Measurements from ENCODE around the gene IGF1R.

IGF1R gene

DNA sequence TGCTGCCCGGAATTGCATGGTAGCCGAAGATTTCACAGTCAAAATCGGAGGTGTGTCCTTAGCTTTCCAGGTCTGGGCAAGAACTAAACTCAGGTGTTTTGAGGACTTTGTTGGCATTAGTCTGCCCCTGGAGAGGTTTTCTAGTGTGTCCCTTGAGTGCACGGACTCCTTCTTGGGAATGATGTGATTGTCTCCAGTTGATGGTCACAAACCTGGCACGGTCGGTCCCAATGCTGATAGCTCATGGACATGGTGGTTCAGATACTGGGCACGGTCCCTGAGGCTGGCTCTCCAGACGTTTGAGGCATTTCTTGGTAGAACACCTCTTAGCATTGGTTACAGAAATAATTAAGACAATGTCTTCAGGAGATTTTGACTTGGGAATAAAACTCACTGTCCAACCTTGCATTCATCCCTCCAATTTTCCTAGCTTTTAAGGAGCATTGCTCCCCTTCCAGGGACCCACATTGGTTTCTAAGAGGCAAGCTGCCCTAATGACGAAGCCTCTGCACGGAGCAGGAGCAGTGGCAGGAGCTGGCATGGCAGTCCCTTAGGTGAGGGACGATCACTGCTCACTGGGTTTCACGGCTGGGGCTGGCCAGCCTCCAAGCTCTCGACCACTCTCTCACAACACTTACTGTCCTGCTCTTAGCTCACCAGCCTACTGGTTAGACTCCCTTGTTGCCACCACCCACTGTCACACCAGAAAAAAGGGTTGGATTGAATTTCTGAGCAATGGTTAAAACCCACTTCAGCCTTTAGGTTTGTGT, 291.2 kb downstream of the IGF1R start:
- no peak for DNase-seq
- TF ChIP-seq POLR2A (IDR thresholded peaks at IDR 0.05; ENCODE audit: low read length) (no peak), GATA1 (IDR thresholded peaks at IDR 0.05; ENCODE audit: low read depth, low read length) (no peak)

DNA sequence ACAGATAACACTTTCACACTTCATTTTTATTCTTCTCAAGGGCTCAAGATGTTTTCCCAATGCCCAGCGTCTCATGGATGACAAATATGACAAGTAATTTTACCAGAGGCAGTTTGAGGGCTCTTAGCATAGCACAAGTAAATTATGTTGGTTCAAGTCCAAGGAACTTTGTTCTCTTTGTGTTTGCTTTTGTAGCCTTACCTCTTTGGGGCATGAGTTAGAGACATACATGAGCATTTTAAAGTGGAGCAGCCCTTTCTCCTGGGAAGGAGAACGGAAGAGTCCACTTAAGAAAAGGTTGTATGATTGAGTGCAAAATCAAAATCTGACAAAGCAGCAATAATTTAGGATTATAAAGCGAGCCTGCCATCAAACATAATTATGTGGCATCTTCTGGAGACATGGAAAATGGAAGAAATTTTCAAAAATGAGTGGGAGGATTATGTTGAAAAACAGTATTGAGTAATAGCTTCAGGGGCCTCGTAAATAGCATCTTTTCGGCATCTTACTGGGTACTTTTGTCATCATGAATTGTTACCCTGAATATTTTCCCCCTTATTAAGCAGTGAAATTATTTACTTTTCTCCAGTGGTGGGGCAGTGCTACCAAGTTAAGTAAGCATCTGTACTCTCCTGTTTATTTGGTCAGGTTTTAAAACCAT, 293.4 kb downstream of the IGF1R start:
- TF ChIP-seq GATA1 (IDR thresholded peaks at IDR 0.05; ENCODE audit: low read depth, low read length) (no peak), POLR2A (IDR thresholded peaks at IDR 0.05; ENCODE audit: low read length) (no peak)
- DNase-seq = no peak

DNA sequence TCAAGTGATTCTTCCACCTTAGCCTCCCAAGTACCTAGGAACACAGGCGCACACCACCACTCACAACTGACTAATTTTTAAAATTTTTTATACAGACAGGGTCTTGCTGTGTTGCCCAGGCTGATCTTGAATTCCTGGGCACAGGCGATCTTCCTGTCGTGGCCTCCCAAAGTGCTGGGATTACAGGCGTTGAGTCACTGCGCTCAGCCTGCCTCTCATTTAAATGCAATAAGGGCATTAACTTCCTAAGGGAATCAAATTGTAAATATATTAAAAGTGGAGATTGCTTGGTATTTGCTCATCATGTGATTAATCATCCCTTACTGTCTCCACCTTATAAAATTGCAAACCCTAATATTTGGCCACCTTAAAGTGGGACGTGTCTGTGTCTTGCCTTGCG, 294.1 kb downstream of the IGF1R start:
- DNase-seq = no peak
- TF ChIP-seq POLR2A (IDR thresholded peaks at IDR 0.05; ENCODE audit: low read length) = no peak
- no peak for TF ChIP-seq GATA1 (IDR thresholded peaks at IDR 0.05; ENCODE audit: low read depth, low read length)

DNA sequence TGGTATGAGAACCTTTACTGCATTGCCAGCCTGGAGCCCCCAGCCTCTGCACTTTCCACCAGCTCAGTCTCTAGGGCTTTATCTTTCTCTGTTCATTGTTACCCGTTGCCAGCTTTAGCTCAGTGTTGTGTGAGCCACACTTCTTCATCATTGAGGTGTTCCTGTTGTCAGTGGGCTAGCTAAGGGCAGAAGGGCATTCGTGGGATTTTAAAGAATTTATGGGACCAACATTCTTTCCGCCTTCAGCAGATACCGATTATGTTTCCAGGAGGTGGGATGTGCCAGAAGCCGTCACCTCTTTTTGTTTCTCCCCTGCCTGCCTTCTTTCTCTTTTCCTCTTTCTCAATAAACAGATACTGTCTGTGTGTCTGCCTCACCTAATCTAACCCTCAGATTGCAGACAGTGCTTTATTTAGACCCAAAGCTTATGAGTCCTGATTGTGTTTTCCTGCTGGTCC, 294.7 kb downstream of the IGF1R start:
- TF ChIP-seq GATA1 (IDR thresholded peaks at IDR 0.05; ENCODE audit: low read depth, low read length) = no peak
- DNase-seq = no peak

GRCh38 chr15:98943601-98944151, 295.3 kb downstream of the IGF1R start:
- no peak for DNase-seq
- TF ChIP-seq GATA1 (IDR thresholded peaks at IDR 0.05; ENCODE audit: low read depth, low read length) (no peak), POLR2A (IDR thresholded peaks at IDR 0.05; ENCODE audit: low read length) (no peak)

DNA sequence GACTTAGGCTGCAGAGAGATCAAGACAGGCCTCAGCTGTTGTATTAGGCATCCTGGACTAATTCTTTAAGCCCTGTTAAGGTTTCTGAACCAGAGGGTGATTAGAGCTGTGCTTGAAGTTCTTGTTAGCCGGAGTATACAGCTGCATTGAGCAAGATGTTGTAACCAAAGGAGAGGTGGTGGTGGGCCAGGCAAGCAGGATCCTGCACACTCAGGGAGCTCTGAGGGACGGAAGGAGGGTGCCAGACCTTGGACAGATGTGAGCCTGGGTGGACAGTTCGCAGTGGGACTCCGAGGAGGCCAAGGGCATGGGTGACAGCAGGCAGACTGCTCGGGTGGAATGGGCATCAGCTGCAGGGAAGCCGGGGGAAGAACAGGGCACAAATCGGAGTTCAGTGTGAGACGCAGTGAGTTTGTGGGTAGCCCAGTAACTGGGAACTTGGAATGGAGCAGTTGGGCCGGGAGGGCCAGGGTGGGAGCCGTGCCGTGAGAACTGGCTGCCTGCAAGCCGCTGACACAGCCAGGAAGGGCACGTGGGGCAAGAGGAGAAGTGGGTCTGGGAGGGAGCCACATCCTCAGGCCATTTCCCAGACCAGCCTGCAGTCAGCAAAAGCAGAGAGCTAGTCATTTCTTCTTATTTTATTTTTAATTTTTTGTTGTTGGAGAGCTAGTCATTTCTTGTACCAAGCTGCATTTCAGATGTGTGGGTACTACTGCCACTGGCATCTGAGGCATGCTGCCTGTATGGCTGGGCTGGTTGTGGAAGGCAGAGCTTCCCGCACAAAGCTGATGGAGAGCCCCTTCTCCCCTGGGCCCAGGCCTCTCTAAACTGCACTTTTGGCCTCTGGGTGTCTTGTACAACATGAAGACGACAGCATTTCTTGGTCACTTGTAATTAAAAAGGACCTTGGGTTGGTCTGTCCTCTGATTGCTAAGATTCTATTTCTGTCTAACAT, 298.2 kb downstream of the IGF1R start:
- TF ChIP-seq POLR2A (IDR thresholded peaks at IDR 0.05; ENCODE audit: low read length) (no peak), GATA1 (IDR thresholded peaks at IDR 0.05; ENCODE audit: low read depth, low read length) (no peak)
- DNase-seq = no peak

GRCh38 chr15:98948456-98948855, 300.1 kb downstream of the IGF1R start:
- DNase-seq = no peak
- TF ChIP-seq POLR2A (IDR thresholded peaks at IDR 0.05; ENCODE audit: low read length) (no peak), GATA1 (IDR thresholded peaks at IDR 0.05; ENCODE audit: low read depth, low read length) (no peak)

- no peak for TF ChIP-seq GATA1 (IDR thresholded peaks at IDR 0.05; ENCODE audit: low read depth, low read length)
- TF ChIP-seq POLR2A (IDR thresholded peaks at IDR 0.05; ENCODE audit: low read length) = no peak
- no peak for DNase-seq
These were observed 300.6 kb downstream of the IGF1R start for GRCh38 chr15:98948941-98949340.

GRCh38 chr15:98949624-98950023, 301.3 kb downstream of the IGF1R start:
- DNase-seq = no peak
- TF ChIP-seq GATA1 (IDR thresholded peaks at IDR 0.05; ENCODE audit: low read depth, low read length) (no peak), POLR2A (IDR thresholded peaks at IDR 0.05; ENCODE audit: low read length) (no peak)

- DNase-seq = no peak
- TF ChIP-seq GATA1 (IDR thresholded peaks at IDR 0.05; ENCODE audit: low read depth, low read length) (no peak), POLR2A (IDR thresholded peaks at IDR 0.05; ENCODE audit: low read length) (no peak)
These were observed 301.9 kb downstream of the IGF1R start for GRCh38 chr15:98950248-98950647.

DNA sequence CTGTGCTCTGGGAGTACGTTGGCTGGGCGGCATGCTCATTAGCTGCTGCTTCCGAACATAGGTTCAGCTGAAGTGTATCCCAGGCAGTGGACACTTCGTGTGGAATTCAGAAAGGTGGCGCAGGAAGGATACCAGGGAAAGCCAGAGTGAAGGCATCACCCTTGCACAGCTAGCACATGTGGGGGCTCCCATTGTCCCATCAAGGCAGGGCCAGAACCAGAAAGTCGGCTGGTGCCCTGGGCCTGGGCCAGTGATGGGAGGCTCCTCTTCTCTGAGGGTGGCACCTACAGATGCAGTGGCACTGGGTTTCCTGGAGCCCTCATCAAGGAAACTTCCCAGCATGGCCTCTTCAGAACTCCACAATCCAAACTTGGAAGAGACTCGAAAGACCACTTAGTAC, 302.7 kb downstream of the IGF1R start:
- TF ChIP-seq GATA1 (IDR thresholded peaks at IDR 0.05; ENCODE audit: low read depth, low read length) (no peak), POLR2A (IDR thresholded peaks at IDR 0.05; ENCODE audit: low read length) (no peak)

GRCh38 chr15:98951493-98952320, 303.4 kb downstream of the IGF1R start:
- DNase-seq = no peak
- TF ChIP-seq GATA1 (IDR thresholded peaks at IDR 0.05; ENCODE audit: low read depth, low read length) (no peak), POLR2A (IDR thresholded peaks at IDR 0.05; ENCODE audit: low read length) (no peak)

More for the DNA sequence above, 302.7 kb downstream of the IGF1R start:
- DNase-seq = no peak

GRCh38 chr15:98952381-98952803, 304.1 kb downstream of the IGF1R start:
- no peak for TF ChIP-seq POLR2A (IDR thresholded peaks at IDR 0.05; ENCODE audit: low read length)
- no peak for DNase-seq
